Astrocyte (in vitro differentiated cells and primary cell): ENCODE results near the gene KCNA5. TPM values are rescaled to one million over a fixed set of nuclear protein-coding genes. Genes with fewer than 3 reads are reported as not detected.
A peak's percentile ranks its signal among the peaks of the same experiment; 100 is the strongest.

Source experiments
- DNase-seq: peaks from one replicate; pipeline ENCODE4 v3.0.0-alpha.2; 2010; ENCODE audit warnings: low read depth
- FAIRE-seq: peaks from 2 replicates; lab custom pipeline; 2011; peaks lifted over from hg19 to GRCh38; lab: Jason Lieb, UNC
- H2AFZ ChIP-seq: 2 replicates; pipeline ENCODE4 v1.6.0; 2012; ENCODE audit warnings: low read depth, low read length, inconsistent platforms
- H3K27ac ChIP-seq: 2 replicates; pipeline ENCODE4 v1.5.1; 2011; ENCODE audit warnings: low read depth, low read length, inconsistent platforms
- H3K27me3 ChIP-seq: 2 replicates; pipeline ENCODE4 v1.6.0; 2011; ENCODE audit warnings: low read length, inconsistent platforms; ENCODE audit not compliant: insufficient read depth
- H3K36me3 ChIP-seq: 2 replicates; pipeline ENCODE4 v1.5.1; 2011; ENCODE audit warnings: low read length, inconsistent platforms; ENCODE audit not compliant: insufficient read depth
- H3K4me1 ChIP-seq: 2 replicates; pipeline ENCODE4 v1.5.1; 2011; ENCODE audit warnings: low read length, inconsistent platforms; ENCODE audit not compliant: insufficient read depth
- H3K4me2 ChIP-seq: 2 replicates; pipeline ENCODE4 v1.6.0; 2012; ENCODE audit warnings: low read length, inconsistent platforms
- H3K4me3 ChIP-seq: 2 replicates; pipeline ENCODE4 v1.5.1; 2011; ENCODE audit warnings: low read depth, mild to moderate bottlenecking, low read length, inconsistent platforms; ENCODE audit not compliant: insufficient read depth
- H3K79me2 ChIP-seq: 2 replicates; pipeline ENCODE4 v1.6.0; 2012; ENCODE audit warnings: mild to moderate bottlenecking, low read length, inconsistent platforms; ENCODE audit not compliant: insufficient read depth
- H3K9ac ChIP-seq: 2 replicates; pipeline ENCODE4 v1.6.0; 2012; ENCODE audit warnings: mild to moderate bottlenecking, low read length, inconsistent platforms
- H3K9me3 ChIP-seq: 2 replicates; pipeline ENCODE4 v1.5.1; 2012; ENCODE audit warnings: low read depth, mild to moderate bottlenecking, low read length, inconsistent platforms; ENCODE audit not compliant: insufficient read depth
- H4K20me1 ChIP-seq: 2 replicates; pipeline ENCODE4 v1.6.0; 2012; ENCODE audit warnings: low read length, inconsistent platforms; ENCODE audit not compliant: insufficient read depth
- H3K27ac Mint-ChIP-seq: one replicate; pipeline ENCODE4 v1.8.0; 2021; ENCODE audit warnings: mild to moderate bottlenecking, mixed read lengths; ENCODE audit not compliant: unreplicated experiment
- H3K27me3 Mint-ChIP-seq: one replicate; pipeline ENCODE4 v1.8.0; 2021; ENCODE audit warnings: low read depth, mixed read lengths; ENCODE audit not compliant: unreplicated experiment
- H3K36me3 Mint-ChIP-seq: one replicate; pipeline ENCODE4 v1.8.0; 2021; ENCODE audit warnings: low read depth, mixed read lengths; ENCODE audit not compliant: unreplicated experiment
- H3K4me1 Mint-ChIP-seq: one replicate; pipeline ENCODE4 v1.8.0; 2021; ENCODE audit warnings: low read depth, mixed read lengths; ENCODE audit not compliant: unreplicated experiment
- H3K4me3 Mint-ChIP-seq: one replicate; pipeline ENCODE4 v1.8.0; 2021; ENCODE audit warnings: mild to moderate bottlenecking, moderate library complexity, mixed read lengths; ENCODE audit not compliant: unreplicated experiment
- H3K9me3 Mint-ChIP-seq: one replicate; pipeline ENCODE4 v1.8.0; 2021; ENCODE audit warnings: mild to moderate bottlenecking, mixed read lengths; ENCODE audit not compliant: unreplicated experiment
- CTCF ChIP-seq: IDR thresholded peaks from 2 replicates; pipeline ENCODE4 v1.5.1; 2011; ENCODE audit warnings: low read depth, mild to moderate bottlenecking, inconsistent platforms, low read length, moderate library complexity; ENCODE audit not compliant: insufficient read depth
- EZH2 ChIP-seq: IDR thresholded peaks from 2 replicates; pipeline ENCODE4 v1.6.1; 2012; ENCODE audit warnings: mild to moderate bottlenecking, low read length, inconsistent platforms; ENCODE audit not compliant: insufficient read depth
- total RNA-seq: library from RNA; stranded (reverse); gene quantifications from 2 replicates; pipeline ENCODE4 v1.2.1, GENCODE V29; 2021

Gene KCNA5
- total RNA-seq, 1 donor from 2014 or later, result not detected

- no peak for DNase-seq
- no peaks in the 10 kb centered on the region for H3K9me3 Mint-ChIP-seq
- H3K36me3 Mint-ChIP-seq, result no peaks in the 10 kb centered on the region
- peaks cover 2% of the 10 kb centered on the region for H3K27me3 ChIP-seq
- H3K79me2 ChIP-seq, result no peaks in the 10 kb centered on the region
- peaks cover 20% of the 10 kb centered on the region for H3K27me3 Mint-ChIP-seq
- no peak overlapping the region for H3K4me3 ChIP-seq
- no peaks in the 10 kb centered on the region for H4K20me1 ChIP-seq
- H3K4me3 Mint-ChIP-seq, result no peak overlapping the region
- no peak overlapping the region for H2AFZ ChIP-seq
- no peaks in the 10 kb centered on the region for H3K36me3 ChIP-seq
- peak overlapping the region; percentile 16 for H3K27ac Mint-ChIP-seq
- H3K4me2 ChIP-seq, result no peak overlapping the region
- no peaks in the 10 kb centered on the region for H3K9me3 ChIP-seq
- FAIRE-seq, result peak; percentile 34
- no peak overlapping the region for H3K9ac ChIP-seq
- H3K27ac ChIP-seq, result no peak overlapping the region
- no peak for TF ChIP-seq CTCF
- no peak for TF ChIP-seq EZH2
- H3K4me1 ChIP-seq, result peaks cover 13% of the 10 kb centered on the region
- peaks cover 21% of the 10 kb centered on the region for H3K4me1 Mint-ChIP-seq
Observed at GRCh38 chr12:5094986-5095385, 51.3 kb downstream of the KCNA5 start.

Other genes starting within 250 kb of the KCNA5 start
- 0.27 and 0.60 TPM in 2 replicates for gene KCNA1, start 134.0 kb upstream of the KCNA5 start, total RNA-seq